GM12892 (cell line): ENCODE data around the gene SLC10A2.
A peak's percentile ranks its signal among the peaks of the same experiment; 100 is the strongest.

ENCODE experiments used
- DNase-seq: peaks from one replicate; pipeline ENCODE4 v3.0.0; 2011; ENCODE audit not compliant: insufficient read length
- FAIRE-seq: peaks from 2 replicates; lab custom pipeline; 2011; peaks lifted over from hg19 to GRCh38; lab: Jason Lieb, UNC
- POLR2A ChIP-seq: IDR thresholded peaks from 2 replicates; pipeline ENCODE4 v1.6.1; 2011; ENCODE audit warnings: low read depth, low read length, control low read depth
- POLR2AphosphoS5 ChIP-seq: IDR thresholded peaks from 2 replicates; pipeline ENCODE4 v1.6.1; 2011; ENCODE audit warnings: low read depth, low read length, control low read depth
- TAF1 ChIP-seq: IDR thresholded peaks from 2 replicates; pipeline ENCODE4 v1.6.1; 2011; ENCODE audit warnings: low read depth, mild to moderate bottlenecking, control low read depth, low read length, borderline replicate concordance

The SLC10A2 gene

DNA sequence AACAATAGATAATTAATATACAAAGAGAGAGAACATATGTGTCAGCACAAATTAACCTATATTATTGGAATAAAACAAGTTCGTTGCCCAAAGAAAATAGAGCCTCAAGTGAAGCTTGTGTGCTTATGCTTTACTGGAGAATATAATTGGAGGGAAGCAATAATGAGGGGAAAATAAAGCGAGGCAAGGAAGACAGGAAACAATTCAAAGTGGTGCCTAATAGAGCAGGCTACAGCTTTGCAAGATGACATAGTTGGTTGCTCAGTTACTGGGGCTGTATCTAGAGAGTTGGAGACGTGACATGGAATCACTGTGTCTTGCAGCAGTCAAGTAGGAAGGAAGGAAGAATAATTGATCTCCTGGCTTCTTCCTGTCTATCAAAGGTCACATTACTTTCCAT lies 21.1 kb upstream of the SLC10A2 start:
- DNase-seq, result no peak
- no peak for TF ChIP-seq POLR2A
- TF ChIP-seq TAF1, result no peak
- no peak for TF ChIP-seq POLR2AphosphoS5
- FAIRE-seq, result no peak

DNA sequence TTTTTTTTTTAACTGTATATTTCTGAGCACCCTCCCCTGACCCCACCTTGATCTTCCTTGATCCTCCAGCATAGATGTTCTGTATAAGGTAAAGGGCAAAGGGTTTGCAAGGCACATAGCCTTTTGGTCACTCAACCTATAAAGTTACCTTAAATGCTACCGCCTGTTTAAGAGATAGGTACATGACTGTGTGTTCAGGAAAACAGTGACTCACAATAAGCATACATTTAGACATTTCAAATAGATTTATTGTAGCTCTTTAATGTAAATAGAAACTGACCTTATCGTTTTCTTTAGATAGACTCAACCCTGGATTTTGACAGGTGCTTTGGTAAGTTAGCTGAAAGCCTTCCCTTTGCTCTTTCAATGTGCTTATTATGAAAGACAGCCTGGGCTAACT lies 15.2 kb upstream of the SLC10A2 start:
- FAIRE-seq (no peak), DNase-seq (no peak)
- TF ChIP-seq POLR2AphosphoS5 (no peak), TAF1 (no peak), POLR2A (no peak)

GRCh38 chr13:103078158-103078557 lies 11.9 kb upstream of the SLC10A2 start:
- peak; percentile 40 for FAIRE-seq
- no peak for TF ChIP-seq POLR2A
- no peak for DNase-seq

- TF ChIP-seq POLR2A (no peak), POLR2AphosphoS5 (no peak), TAF1 (no peak)
- DNase-seq, result no peak
- FAIRE-seq, result no peak
Measured at GRCh38 chr13:103068836-103069235, 2.6 kb upstream of the SLC10A2 start.

- TF ChIP-seq POLR2AphosphoS5 (no peak), TAF1 (no peak), POLR2A (no peak)
- no peak for FAIRE-seq
Measured at GRCh38 chr13:103067751-103068555, 1.7 kb upstream of the SLC10A2 start.

DNA sequence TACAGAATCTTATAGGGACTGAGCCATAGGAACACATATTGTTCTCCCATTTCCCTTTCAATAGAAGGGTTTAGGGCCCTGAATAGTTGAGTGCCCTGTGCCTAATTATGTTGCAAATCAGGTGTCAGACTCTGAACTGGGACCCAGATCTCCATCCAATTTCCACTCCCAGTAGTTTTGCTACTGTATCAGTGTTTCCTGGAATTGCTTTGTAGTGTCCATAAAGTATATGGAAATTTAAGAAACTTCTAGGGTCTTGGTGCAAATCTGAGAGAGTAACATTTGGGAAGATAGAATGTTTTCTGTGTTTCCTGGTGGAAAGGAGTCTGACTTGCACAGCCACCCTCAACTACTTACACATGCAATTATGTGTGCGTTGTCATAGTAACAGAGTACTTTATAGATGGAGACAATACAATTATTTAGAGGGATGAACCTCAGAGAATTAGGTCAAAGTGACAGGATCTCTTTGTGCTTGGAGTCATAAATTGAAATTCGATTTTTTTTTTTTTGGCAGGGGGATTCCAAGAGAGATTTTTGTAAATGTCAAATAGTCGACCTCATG lies 646 bp upstream of the SLC10A2 start:
- no peak for FAIRE-seq

More at GRCh38 chr13:103067751-103068555, 1.7 kb upstream of the SLC10A2 start:
- no peak for DNase-seq

GRCh38 chr13:103063376-103063775 lies 2.8 kb downstream of the SLC10A2 start:
- FAIRE-seq, result no peak
- TF ChIP-seq POLR2AphosphoS5 (no peak), TAF1 (no peak), POLR2A (no peak)

More for the DNA sequence above, 646 bp upstream of the SLC10A2 start:
- no peak for DNase-seq
- TF ChIP-seq POLR2A (no peak), POLR2AphosphoS5 (no peak)

DNA sequence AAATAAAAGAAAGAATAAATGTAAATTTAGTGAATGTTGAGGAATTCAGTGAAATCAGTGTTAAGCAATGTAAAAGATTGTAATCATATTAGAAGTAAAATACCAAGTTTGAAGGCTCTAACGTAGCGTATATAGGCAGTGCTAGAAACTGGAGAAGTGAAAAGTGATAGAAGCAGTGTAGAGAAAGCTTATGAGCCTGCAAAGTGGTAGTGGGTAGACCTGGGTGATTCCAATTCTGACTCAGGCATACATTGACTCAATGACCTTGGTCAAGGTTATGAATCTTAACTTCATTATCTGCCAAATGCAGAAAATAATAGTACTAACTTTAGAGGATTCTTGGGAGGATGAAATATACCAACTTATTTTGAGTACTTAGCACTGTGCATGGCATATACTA lies 4.1 kb downstream of the SLC10A2 start:
- DNase-seq (no peak), FAIRE-seq (no peak)
- TF ChIP-seq POLR2AphosphoS5, result no peak
- no peak for TF ChIP-seq POLR2A
- no peak for TF ChIP-seq TAF1

More at GRCh38 chr13:103063376-103063775, 2.8 kb downstream of the SLC10A2 start:
- DNase-seq, result no peak

- no peak for TF ChIP-seq POLR2AphosphoS5
- TF ChIP-seq TAF1, result no peak
- TF ChIP-seq POLR2A, result no peak
- FAIRE-seq (no peak), DNase-seq (no peak)
Measured at GRCh38 chr13:103056008-103056407, 10.2 kb downstream of the SLC10A2 start.

DNA sequence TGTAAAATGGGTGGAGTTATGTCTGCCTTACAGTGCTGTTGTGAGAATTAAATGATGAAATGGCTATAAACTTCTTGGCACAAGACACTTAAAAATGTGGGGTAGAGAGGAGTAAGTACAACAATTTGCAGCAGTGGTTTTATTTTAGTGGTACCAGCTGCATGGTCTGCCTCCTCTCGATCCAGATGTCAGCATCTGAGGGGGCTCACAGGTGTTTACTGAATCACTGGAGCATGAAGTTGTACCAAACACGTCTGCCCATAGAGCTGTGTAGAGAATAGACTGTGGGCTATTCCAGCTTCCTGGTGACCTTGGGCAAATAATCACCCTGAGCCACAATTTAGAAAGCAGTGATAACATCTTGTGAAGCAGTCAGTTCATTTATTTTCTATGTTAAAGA lies 11.1 kb downstream of the SLC10A2 start:
- TF ChIP-seq POLR2AphosphoS5 (no peak), TAF1 (no peak), POLR2A (no peak)
- FAIRE-seq, result no peak

GRCh38 chr13:103046676-103047075 lies 19.5 kb downstream of the SLC10A2 start:
- no peak for TF ChIP-seq POLR2AphosphoS5
- TF ChIP-seq TAF1, result no peak
- no peak for TF ChIP-seq POLR2A
- DNase-seq (no peak), FAIRE-seq (no peak)

More for the DNA sequence above, 11.1 kb downstream of the SLC10A2 start:
- no peak for DNase-seq

GRCh38 chr13:103044056-103044455 lies 22.2 kb downstream of the SLC10A2 start:
- no peak for TF ChIP-seq POLR2A
- TF ChIP-seq TAF1, result no peak
- no peak for TF ChIP-seq POLR2AphosphoS5
- DNase-seq (no peak), FAIRE-seq (no peak)
